Activated CD8-positive, alpha-beta memory T cell treated with anti-CD3 and anti-CD28 coated beads, Interleukin-2, amount 50 U/mL, for 1 hour (primary cell): ENCODE measurements around the gene ZBTB7C.

ENCODE experiments used
- DNase-seq: peaks from one replicate; pipeline ENCODE4 v3.0.0-alpha.2; 2020; ENCODE audit errors: extremely low read depth

The ZBTB7C gene

GRCh38 chr18:48022531-48023329 lies 386.5 kb downstream of the ZBTB7C start:
- no peak for DNase-seq

- no peak for DNase-seq
These were observed 387.2 kb downstream of the ZBTB7C start for GRCh38 chr18:48022021-48022420.

- DNase-seq: no peak
These were observed 387.8 kb downstream of the ZBTB7C start for GRCh38 chr18:48021273-48021914.

GRCh38 chr18:48020337-48021250 lies 388.6 kb downstream of the ZBTB7C start:
- no peak for DNase-seq

GRCh38 chr18:48019557-48020325 lies 389.4 kb downstream of the ZBTB7C start:
- DNase-seq: no peak

GRCh38 chr18:48018851-48019250 lies 390.3 kb downstream of the ZBTB7C start:
- DNase-seq: no peak

- DNase-seq: no peak
These were observed 391.5 kb downstream of the ZBTB7C start for GRCh38 chr18:48017635-48018034.

GRCh38 chr18:48013162-48013561 lies 396.0 kb downstream of the ZBTB7C start:
- no peak for DNase-seq

- DNase-seq: no peak
These were observed 397.2 kb downstream of the ZBTB7C start for GRCh38 chr18:48011926-48012465.

- DNase-seq: no peak
These were observed 398.9 kb downstream of the ZBTB7C start for GRCh38 chr18:48010264-48010663.

GRCh38 chr18:48009116-48009745 lies 400.0 kb downstream of the ZBTB7C start:
- DNase-seq: no peak

GRCh38 chr18:48007955-48008701 lies 401.1 kb downstream of the ZBTB7C start:
- no peak for DNase-seq

GRCh38 chr18:48007381-48007780 lies 401.8 kb downstream of the ZBTB7C start:
- no peak for DNase-seq

- DNase-seq: no peak
These were observed 402.6 kb downstream of the ZBTB7C start for GRCh38 chr18:48006415-48007175.

- no peak for DNase-seq
These were observed 404.6 kb downstream of the ZBTB7C start for GRCh38 chr18:48004577-48004976.

- no peak for DNase-seq
These were observed 405.5 kb downstream of the ZBTB7C start for GRCh38 chr18:48003426-48004349.

GRCh38 chr18:48002933-48003365 lies 406.2 kb downstream of the ZBTB7C start:
- no peak for DNase-seq

GRCh38 chr18:48000701-48001100 lies 408.5 kb downstream of the ZBTB7C start:
- DNase-seq: no peak
